Choroid plexus epithelial cell (primary cell): Measurements from ENCODE around the gene OR4B1.
"Not testable (repeated sequence)": the region's sequence is repeated elsewhere in the genome, so short reads cannot be mapped to it uniquely, and the experiment has no call there.

Source experiments
- DNase-seq: peaks from one replicate; pipeline ENCODE4 v3.0.0-alpha.2; 2010; ENCODE audit warnings: low read depth
- H3K4me3 ChIP-seq: 2 replicates; pipeline ENCODE4 v1.5.1; 2011; ENCODE audit warnings: low read depth, mild to moderate bottlenecking, control low read depth, low read length, moderate library complexity
- CTCF ChIP-seq: conservative IDR thresholded peaks from 2 replicates; pipeline ENCODE4 v1.5.1; 2011; ENCODE audit warnings: low read depth, mild to moderate bottlenecking, control low read depth, inconsistent platforms, low read length, moderate library complexity

The OR4B1 gene

GRCh38 chr11:48172818-48173609 lies 43.6 kb upstream of the OR4B1 start:
- TF ChIP-seq CTCF, result peak; percentile 98
- H3K4me3 ChIP-seq, result no peak overlapping the region
- peak; percentile 79 for DNase-seq

- TF ChIP-seq CTCF, result no peak
- no peak for DNase-seq
- no peak overlapping the region for H3K4me3 ChIP-seq
Observed at GRCh38 chr11:48177661-48178060, 38.9 kb upstream of the OR4B1 start.

GRCh38 chr11:48180627-48181026 lies 36.0 kb upstream of the OR4B1 start:
- TF ChIP-seq CTCF, result no peak
- H3K4me3 ChIP-seq, result no peak overlapping the region
- DNase-seq, result no peak

- H3K4me3 ChIP-seq, result no peak overlapping the region
- no peak for DNase-seq
- no peak for TF ChIP-seq CTCF
Observed at GRCh38 chr11:48182860-48183526, 33.6 kb upstream of the OR4B1 start.

- TF ChIP-seq CTCF, result no peak
- DNase-seq, result no peak
- H3K4me3 ChIP-seq, result no peak overlapping the region
Observed at GRCh38 chr11:48184452-48184851, 32.2 kb upstream of the OR4B1 start.

- H3K4me3 ChIP-seq, DNase-seq: not testable (repeated sequence)
Observed at GRCh38 chr11:48190906-48191654, 25.5 kb upstream of the OR4B1 start.

- peak; percentile 35 for DNase-seq
- no peak for TF ChIP-seq CTCF
- H3K4me3 ChIP-seq, result no peak overlapping the region
Observed at GRCh38 chr11:48193876-48194275, 22.7 kb upstream of the OR4B1 start.
